Sigmoid colon (tissue), 4 donors: ENCODE measurements around the gene TMEM9B.

Experiments
- CTCF ChIP-seq, 4 experiments: fragments of 450-650 bp in 3 of 4; fragments of 200-600 bp in 1 of 4; IDR thresholded peaks; one replicate each; pipeline ENCODE4 v1.5.1; 2016 to 2019; ENCODE audit warnings: antibody characterized with exemption in 4 of 4, mild to moderate bottlenecking in 3 of 4, moderate library complexity in 2 of 4
- POLR2A ChIP-seq, 2 donors: fragments of 450-650 bp; IDR thresholded peaks; one replicate each; pipeline ENCODE4 v1.6.1; 2016; ENCODE audit warnings: antibody characterized with exemption in 2 of 2, mild to moderate bottlenecking in 2 of 2, moderate library complexity in 2 of 2
- POLR2AphosphoS5 ChIP-seq, 4 donors: sonication (generic); formaldehyde crosslinking; IDR thresholded peaks; one replicate each; pipeline ENCODE4 v1.6.1; 2017; ENCODE audit warnings: antibody characterized with exemption in 4 of 4

GRCh38 chr11:9001736-9002135, 37.5 kb upstream of the TMEM9B start:
- TF ChIP-seq POLR2AphosphoS5 (IDR thresholded peaks at IDR 0.05) (no peak), CTCF (IDR thresholded peaks at IDR 0.05) (no peak), POLR2A (IDR thresholded peaks at IDR 0.05) (no peak)
